Upper lobe of left lung (tissue), 6 donors: Measurements from ENCODE around the gene DPP9. TPM values are rescaled to one million over a fixed set of nuclear protein-coding genes. Genes with fewer than 3 reads are reported as not detected.

Experiments used
- ATAC-seq, 2 donors: fragments of 200-7000 bp; cut with Tn5 transposase; one replicate each; pipeline ENCODE4 v1.9.1; 2022; ENCODE audit warnings: mild to moderate bottlenecking in 2 of 2, moderate library complexity in 2 of 2; ENCODE audit not compliant: low FRiP score in 2 of 2
- DNase-seq, 2 donors: peaks; one replicate each; pipeline ENCODE4 v3.0.0-alpha.2; 2019 to 2020
- H3K27ac ChIP-seq, 4 donors: fragments of 200-600 bp; sonication (generic); one replicate each; pipeline ENCODE4 v1.5.1; 2016 to 2019
- H3K27me3 ChIP-seq, 4 donors: fragments of 200-600 bp; sonication (generic); one replicate each; pipeline ENCODE4 v1.5.1; 2017 to 2019
- H3K36me3 ChIP-seq, 4 donors: fragments of 200-600 bp; sonication (generic); one replicate each; pipeline ENCODE4 v1.5.1; 2016 to 2019
- H3K4me1 ChIP-seq, 4 donors: fragments of 200-600 bp; sonication (generic); one replicate each; pipeline ENCODE4 v1.5.1; 2018 to 2019
- H3K4me3 ChIP-seq, 4 donors: fragments of 200-600 bp; sonication (generic); one replicate each; pipeline ENCODE4 v1.5.1; 2017 to 2019; ENCODE audit warnings: mild to moderate bottlenecking in 2 of 4, moderate library complexity in 1 of 4
- H3K9me3 ChIP-seq, 4 donors: fragments of 200-600 bp; sonication (generic); one replicate each; pipeline ENCODE4 v1.5.1; 2018 to 2019
- EP300 ChIP-seq, 4 donors: sonication (generic); formaldehyde crosslinking; IDR thresholded peaks; one replicate each; pipeline ENCODE4 v1.5.1; 2017; ENCODE audit warnings: antibody characterized with exemption in 4 of 4, control low read depth in 2 of 4
- POLR2A ChIP-seq, 4 donors: fragments of 450-650 bp; IDR thresholded peaks; one replicate each; pipeline ENCODE4 v1.5.1; 2016 to 2017; ENCODE audit warnings: antibody characterized with exemption in 4 of 4, mild to moderate bottlenecking in 2 of 4
- POLR2AphosphoS5 ChIP-seq, 2 donors: sonication (generic); formaldehyde crosslinking; IDR thresholded peaks; one replicate each; pipeline ENCODE4 v1.5.1; 2017; ENCODE audit warnings: antibody characterized with exemption in 2 of 2
- WGBS, 2 donors: methylation state at CpG; one replicate each; pipeline ENCODE4 v1.1.5; 2017 to 2018; 5-methylcytosine and 5-hydroxymethylcytosine counted together
- small RNA-seq, 4 donors: library from RNA; depleted of rRNA; stranded (forward); fragments of <200 nt; gene quantifications; one replicate each; pipeline ENCODE3, GENCODE V24; 2016
- total RNA-seq, 6 donors: library from RNA; depleted of rRNA in 4 of 6; stranded (reverse); fragments of >200 nt in 4 of 6; gene quantifications; one replicate each; pipeline versions ENCODE4 v1.1.0 to v1.2.1, GENCODE V29; 2016 to 2021
- TF ChIP-seq, protein P1 (sequence below), 6 experiments: fragments of 450-650 bp in 4 of 6; fragments of 200-600 bp in 2 of 6; sonication (generic) in 2 of 6; IDR thresholded peaks; one replicate each; pipeline ENCODE4 v1.5.1; 2016 to 2019; ENCODE audit warnings: antibody characterized with exemption in 6 of 6
- donor health status: DM: no; HTN: no; CAD: no; lungs with moderate emphysema.
- donor health status: DM: no; HTN: yes; CAD: no; lungs with severe emphysema.

DPP9 gene
- total RNA-seq, 6 donors from 2014 or later: 55.1 to 255 (median 89.0) TPM

- Histone ChIP-seq H3K27ac (peak overlapping the region in 3 of 4 donors; percentile 17 to 68 (median 48)), H3K36me3 (no peaks in the 10 kb centered on the region), H3K4me3 (peak overlapping the region in 3 of 4 donors; percentile 42 to 58 (median 48)), H3K27me3 (no peaks in the 10 kb centered on the region), H3K9me3 (no peaks in the 10 kb centered on the region), H3K4me1 (peaks cover 30 to 59% (median 39%) of the 10 kb centered on the region in 4 donors)
- WGBS, 2 donors: 0 to 3% methylated on average over 9 to 21 of the region's 43 CpGs
- TF ChIP-seq, protein P1, sequence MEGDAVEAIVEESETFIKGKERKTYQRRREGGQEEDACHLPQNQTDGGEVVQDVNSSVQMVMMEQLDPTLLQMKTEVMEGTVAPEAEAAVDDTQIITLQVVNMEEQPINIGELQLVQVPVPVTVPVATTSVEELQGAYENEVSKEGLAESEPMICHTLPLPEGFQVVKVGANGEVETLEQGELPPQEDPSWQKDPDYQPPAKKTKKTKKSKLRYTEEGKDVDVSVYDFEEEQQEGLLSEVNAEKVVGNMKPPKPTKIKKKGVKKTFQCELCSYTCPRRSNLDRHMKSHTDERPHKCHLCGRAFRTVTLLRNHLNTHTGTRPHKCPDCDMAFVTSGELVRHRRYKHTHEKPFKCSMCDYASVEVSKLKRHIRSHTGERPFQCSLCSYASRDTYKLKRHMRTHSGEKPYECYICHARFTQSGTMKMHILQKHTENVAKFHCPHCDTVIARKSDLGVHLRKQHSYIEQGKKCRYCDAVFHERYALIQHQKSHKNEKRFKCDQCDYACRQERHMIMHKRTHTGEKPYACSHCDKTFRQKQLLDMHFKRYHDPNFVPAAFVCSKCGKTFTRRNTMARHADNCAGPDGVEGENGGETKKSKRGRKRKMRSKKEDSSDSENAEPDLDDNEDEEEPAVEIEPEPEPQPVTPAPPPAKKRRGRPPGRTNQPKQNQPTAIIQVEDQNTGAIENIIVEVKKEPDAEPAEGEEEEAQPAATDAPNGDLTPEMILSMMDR (IDR thresholded peaks at IDR 0.05): peak; percentile 90 to 97 (median 92)
- TF ChIP-seq POLR2A (IDR thresholded peaks at IDR 0.05): no peak
- no peak for TF ChIP-seq POLR2AphosphoS5 (IDR thresholded peaks at IDR 0.05)
- TF ChIP-seq EP300 (IDR thresholded peaks at IDR 0.05): no peak
- DNase-seq (peak; percentile 69 to 96), ATAC-seq (peak in 1 of 2 donors; percentile 60)
Observed at GRCh38 chr19:4636151-4636717, 87.4 kb downstream of the DPP9 start.

- H3K27ac ChIP-seq: peak overlapping the region in 2 of 4 donors; percentile 48 to 68
- H3K27me3 ChIP-seq: no peaks in the 10 kb centered on the region
- peak overlapping the region in 3 of 4 donors; percentile 42 to 58 (median 48) for H3K4me3 ChIP-seq
- TF ChIP-seq EP300 (IDR thresholded peaks at IDR 0.05) (no peak), POLR2AphosphoS5 (IDR thresholded peaks at IDR 0.05) (no peak), POLR2A (IDR thresholded peaks at IDR 0.05) (no peak)
- TF ChIP-seq, protein P1 (IDR thresholded peaks at IDR 0.05): no peak
- peaks cover 30 to 54% (median 37%) of the 10 kb centered on the region in 4 donors for H3K4me1 ChIP-seq
- H3K9me3 ChIP-seq: no peaks in the 10 kb centered on the region
- ATAC-seq: no peak
- WGBS, 2 donors: 28 to 40% methylated on average over 8 to 13 of the region's 13 CpGs
- no peaks in the 10 kb centered on the region for H3K36me3 ChIP-seq
- no peak for DNase-seq
Observed at GRCh38 chr19:4635754-4636116, 87.9 kb downstream of the DPP9 start.

DNA sequence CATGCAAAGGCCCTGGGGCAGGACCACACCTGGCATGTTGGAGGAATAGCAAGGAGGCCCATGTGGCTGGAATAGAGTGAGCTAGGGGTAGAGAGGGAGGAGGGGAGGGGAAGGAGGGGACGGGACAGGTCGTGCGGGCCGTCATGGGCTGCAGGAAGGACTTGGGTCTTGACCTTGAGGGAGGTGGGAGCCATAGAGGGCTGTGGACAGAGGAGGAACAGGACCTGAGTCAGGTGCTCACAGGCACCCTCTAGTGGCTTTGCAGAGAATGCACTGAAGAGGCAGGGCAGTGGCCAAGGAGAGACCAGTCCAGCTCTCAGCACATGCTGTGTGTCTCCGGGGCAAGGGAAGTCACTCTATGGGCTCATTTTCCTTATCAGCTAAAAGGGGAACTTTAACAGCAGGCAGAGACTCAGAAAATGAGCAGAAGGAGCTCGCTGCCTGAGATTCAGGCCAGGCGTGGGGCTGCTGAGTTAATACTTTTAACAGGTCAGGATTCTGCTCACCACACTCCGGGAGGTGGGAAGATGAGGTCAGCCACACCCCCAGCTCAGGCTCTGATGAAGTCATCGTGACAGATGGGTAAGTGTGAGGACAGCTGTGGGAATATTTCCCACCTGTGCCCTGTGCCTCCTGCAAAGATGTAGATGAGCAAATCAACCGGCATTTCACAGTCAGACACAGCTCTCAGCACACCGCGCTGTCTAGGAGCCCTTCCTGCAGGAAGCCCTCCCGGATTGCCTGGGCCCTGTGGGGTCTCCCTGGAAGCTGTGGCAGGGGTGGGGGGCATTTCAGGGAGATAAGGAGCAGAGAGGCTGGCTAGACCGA, 90.3 kb downstream of the DPP9 start:
- peak in 1 of 2 donors; percentile 83 for DNase-seq
- H3K4me3 ChIP-seq: no peak overlapping the region
- ATAC-seq: peak; percentile 85 to 88
- no peaks in the 10 kb centered on the region for H3K9me3 ChIP-seq
- no peaks in the 10 kb centered on the region for H3K36me3 ChIP-seq
- H3K4me1 ChIP-seq: peaks cover 13 to 34% (median 19%) of the 10 kb centered on the region in 4 donors
- peak overlapping the region in 1 of 4 donors; percentile 19 for H3K27ac ChIP-seq
- WGBS, 2 donors: 34 to 45% methylated on average over 14 of the region's 14 CpGs
- no peaks in the 10 kb centered on the region for H3K27me3 ChIP-seq
- TF ChIP-seq EP300 (IDR thresholded peaks at IDR 0.05) (no peak), POLR2A (IDR thresholded peaks at IDR 0.05) (no peak), POLR2AphosphoS5 (IDR thresholded peaks at IDR 0.05) (no peak)
- TF ChIP-seq, protein P1 (IDR thresholded peaks at IDR 0.05): peak; percentile 68 to 86 (median 76)

Small RNA genes lying within 50 kb of the gene (small RNA-seq; reads per million reads assigned to genes)
- gene MIR7-3: 0 reads per million in 4 donors

Other genes starting within 250 kb of the DPP9 start
- 10 to 100 TPM in 1 of 6 donors, 1 to 10 TPM in 5; 1.8 to 11.5 (median 3.8) TPM for gene PLIN4, start 205.4 kb downstream of the DPP9 start, total RNA-seq
- 10 to 100 TPM; 13.5 to 97.4 (median 23.0) TPM for gene PLIN5, start 188.6 kb downstream of the DPP9 start, total RNA-seq
- gene LRG1, start 183.8 kb downstream of the DPP9 start, total RNA-seq: 10 to 100 TPM in 4 of 6 donors, 1 to 10 TPM in 2; 7.3 to 19.9 (median 12.2) TPM
- 10 to 100 TPM in 2 of 6 donors, 1 to 10 TPM in 4; 3.4 to 33.1 (median 7.6) TPM for gene SEMA6B, start 164.2 kb downstream of the DPP9 start, total RNA-seq
- gene TNFAIP8L1, start 84.3 kb downstream of the DPP9 start, total RNA-seq: 10 to 100 TPM in 3 of 6 donors, 1 to 10 TPM in 3; 4.4 to 17.5 (median 11.4) TPM
- 100 to 1,000 TPM in 1 of 6 donors, 10 to 100 TPM in 4, 1 to 10 TPM in 1; 6.3 to 121 (median 67.1) TPM for gene MYDGF, start 53.5 kb downstream of the DPP9 start, total RNA-seq
- 10 to 100 TPM; 15.6 to 22.2 (median 16.0) TPM for gene FEM1A, start 67.9 kb upstream of the DPP9 start, total RNA-seq
- gene TICAM1, start 107.9 kb upstream of the DPP9 start, total RNA-seq: 10 to 100 TPM in 5 of 6 donors, 1 to 10 TPM in 1; 9.0 to 23.3 (median 17.1) TPM
- 10 to 100 TPM; 29.3 to 55.1 (median 38.4) TPM for gene PLIN3, start 143.8 kb upstream of the DPP9 start, total RNA-seq
- gene ARRDC5, start 179.1 kb upstream of the DPP9 start, total RNA-seq: 1 to 10 TPM in 2 of 6 donors, under 1 TPM in 3, not detected in 1; 0.34 to 6.8 (median 0.83) TPM
- 1 to 10 TPM; 1.0 to 5.1 (median 2.3) TPM for gene UHRF1, start 185.7 kb upstream of the DPP9 start, total RNA-seq
- gene KDM4B, start 245.3 kb upstream of the DPP9 start, total RNA-seq: 100 to 1,000 TPM in 1 of 6 donors, 10 to 100 TPM in 5; 28.1 to 112 (median 38.2) TPM